HepG2 (cell line): ENCODE measurements around the gene C2orf80. TPM values are rescaled to one million over a fixed set of nuclear protein-coding genes. Genes with fewer than 3 reads are reported as not detected.

Source experiments
- BCL6 ChIP-seq: IDR thresholded peaks from 2 replicates; pipeline ENCODE4 v1.6.1; 2016; ENCODE audit warnings: missing genetic modification reagents, missing compliant biosample characterization
- GABPA ChIP-seq, 2 experiments: IDR thresholded peaks; 2 replicates each; pipeline ENCODE4 v1.6.1; 2011 to 2016; ENCODE audit warnings: low read depth in 2 of 2, low read length in 1 of 2, missing biosample characterization in 1 of 2, missing genetic modification characterization in 1 of 2
- LCORL ChIP-seq, 2 experiments: fragments of 450-650 bp in 1 of 2; sonication (generic) in 1 of 2; formaldehyde crosslinking in 1 of 2; IDR thresholded peaks; 2 replicates each; pipeline versions ENCODE4 v1.5.0 to v1.6.1; 2017 to 2020; ENCODE audit warnings: antibody characterized with exemption in 1 of 2, missing genetic modification reagents in 1 of 2
- MATR3 ChIP-seq: sonication (generic); formaldehyde crosslinking; IDR thresholded peaks from 2 replicates; pipeline ENCODE4 v1.4.0; 2020; ENCODE audit warnings: missing genetic modification reagents
- NR2C2 ChIP-seq: sonication (generic); formaldehyde crosslinking; IDR thresholded peaks from 2 replicates; pipeline ENCODE4 v1.4.0; 2020; ENCODE audit warnings: missing genetic modification reagents, mild to moderate bottlenecking, moderate library complexity, borderline replicate concordance
- RCOR2 ChIP-seq: IDR thresholded peaks from 2 replicates; pipeline ENCODE4 v1.6.1; 2016; ENCODE audit warnings: missing biosample characterization, missing genetic modification reagents
- RXRB ChIP-seq: IDR thresholded peaks from 2 replicates; pipeline ENCODE4 v1.6.1; 2016; ENCODE audit warnings: borderline replicate concordance, missing genetic modification reagents, missing compliant biosample characterization
- SAP130 ChIP-seq: IDR thresholded peaks from 2 replicates; pipeline ENCODE4 v1.6.1; 2016; ENCODE audit warnings: low read depth
- SIX1 ChIP-seq: sonication (generic); formaldehyde crosslinking; IDR thresholded peaks from 2 replicates; pipeline ENCODE4 v1.4.0; 2020; ENCODE audit warnings: missing genetic modification reagents, borderline replicate concordance
- YEATS2 ChIP-seq: sonication (generic); formaldehyde crosslinking; IDR thresholded peaks from 2 replicates; pipeline ENCODE4 v1.4.0; 2020; ENCODE audit warnings: missing genetic modification reagents, borderline replicate concordance
- ZBTB7B ChIP-seq: sonication (generic); formaldehyde crosslinking; IDR thresholded peaks from 2 replicates; pipeline ENCODE4 v1.4.0; 2020; ENCODE audit warnings: missing genetic modification reagents
- ZFX ChIP-seq: sonication (generic); formaldehyde crosslinking; IDR thresholded peaks from 2 replicates; pipeline ENCODE4 v1.4.0; 2020; ENCODE audit warnings: mild to moderate bottlenecking, low read depth, missing genetic modification reagents, moderate library complexity
- ZNF260 ChIP-seq: sonication (generic); formaldehyde crosslinking; IDR thresholded peaks from 2 replicates; pipeline ENCODE4 v1.4.0; 2020; ENCODE audit warnings: missing genetic modification reagents, low read depth, mild to moderate bottlenecking, borderline replicate concordance
- ZNF326 ChIP-seq: sonication (generic); formaldehyde crosslinking; IDR thresholded peaks from 2 replicates; pipeline ENCODE4 v1.4.0; 2020; ENCODE audit warnings: missing genetic modification reagents, borderline replicate concordance
- ZNF451 ChIP-seq: sonication (generic); formaldehyde crosslinking; IDR thresholded peaks from 2 replicates; pipeline ENCODE4 v1.5.0; 2020; ENCODE audit warnings: mild to moderate bottlenecking, missing genetic modification reagents
- ZNF878 ChIP-seq: sonication (generic); formaldehyde crosslinking; IDR thresholded peaks from 2 replicates; pipeline ENCODE4 v1.8.1; 2023; ENCODE audit warnings: mild to moderate bottlenecking, missing genetic modification reagents, moderate library complexity
- ZNF891 ChIP-seq: sonication (generic); formaldehyde crosslinking; IDR thresholded peaks from 2 replicates; pipeline ENCODE4 v1.5.0; 2020; ENCODE audit warnings: mild to moderate bottlenecking, missing genetic modification reagents
- ZSCAN25 ChIP-seq: sonication (generic); formaldehyde crosslinking; IDR thresholded peaks from 2 replicates; pipeline ENCODE4 v1.8.0; 2022; ENCODE audit warnings: mild to moderate bottlenecking, missing genetic modification reagents
- polyA plus RNA-seq, 8 experiments: library from polyadenylated mRNA; depleted of rRNA in 3 of 8; stranded (reverse) in 7 of 8; unstranded in 1 of 8; fragments of >200 nt; fragmentation: Illumina TruSeq in 4 of 8; extraction: Trizol in 4 of 8; gene quantifications; 2 replicates each; pipeline versions ENCODE4 v1.2.1 to v1.2.3, GENCODE V29; 2011 to 2016; ENCODE audit warnings: low read depth in 4 of 8, missing spikeins in 1 of 8, mixed read lengths in 1 of 8; ENCODE audit not compliant: insufficient read depth in 1 of 8
- total RNA-seq, 5 experiments: library from RNA; depleted of rRNA; stranded (reverse); fragments of >200 nt; fragmentation: Illumina TruSeq; extraction: Trizol; gene quantifications; 2 replicates each; pipeline ENCODE4 v1.2.3, GENCODE V29; 2016; ENCODE audit warnings: low read depth in 1 of 5
- TF ChIP-seq, protein P1 (sequence below): sonication (generic); formaldehyde crosslinking; IDR thresholded peaks from 2 replicates; pipeline ENCODE4 v1.4.0; 2020; ENCODE audit warnings: missing genetic modification reagents
- TF ChIP-seq, protein P2 (sequence below): sonication (generic); formaldehyde crosslinking; IDR thresholded peaks from 2 replicates; pipeline ENCODE4 v1.5.0; 2020; ENCODE audit warnings: mild to moderate bottlenecking, missing genetic modification reagents, moderate library complexity
- TF ChIP-seq, protein P3 (sequence below): sonication (generic); formaldehyde crosslinking; IDR thresholded peaks from 2 replicates; pipeline ENCODE4 v1.5.0; 2020; ENCODE audit warnings: mild to moderate bottlenecking, missing genetic modification reagents
- TF ChIP-seq, protein P4 (sequence below): sonication (generic); formaldehyde crosslinking; IDR thresholded peaks from 2 replicates; pipeline ENCODE4 v1.5.0; 2020; ENCODE audit warnings: mild to moderate bottlenecking, missing genetic modification reagents

The C2orf80 gene
- total and polyA plus RNA-seq, 2 of the 13 experiments (the other 11 are each of a cell fraction or from before 2014, with no cell fraction given): not detected

DNA sequence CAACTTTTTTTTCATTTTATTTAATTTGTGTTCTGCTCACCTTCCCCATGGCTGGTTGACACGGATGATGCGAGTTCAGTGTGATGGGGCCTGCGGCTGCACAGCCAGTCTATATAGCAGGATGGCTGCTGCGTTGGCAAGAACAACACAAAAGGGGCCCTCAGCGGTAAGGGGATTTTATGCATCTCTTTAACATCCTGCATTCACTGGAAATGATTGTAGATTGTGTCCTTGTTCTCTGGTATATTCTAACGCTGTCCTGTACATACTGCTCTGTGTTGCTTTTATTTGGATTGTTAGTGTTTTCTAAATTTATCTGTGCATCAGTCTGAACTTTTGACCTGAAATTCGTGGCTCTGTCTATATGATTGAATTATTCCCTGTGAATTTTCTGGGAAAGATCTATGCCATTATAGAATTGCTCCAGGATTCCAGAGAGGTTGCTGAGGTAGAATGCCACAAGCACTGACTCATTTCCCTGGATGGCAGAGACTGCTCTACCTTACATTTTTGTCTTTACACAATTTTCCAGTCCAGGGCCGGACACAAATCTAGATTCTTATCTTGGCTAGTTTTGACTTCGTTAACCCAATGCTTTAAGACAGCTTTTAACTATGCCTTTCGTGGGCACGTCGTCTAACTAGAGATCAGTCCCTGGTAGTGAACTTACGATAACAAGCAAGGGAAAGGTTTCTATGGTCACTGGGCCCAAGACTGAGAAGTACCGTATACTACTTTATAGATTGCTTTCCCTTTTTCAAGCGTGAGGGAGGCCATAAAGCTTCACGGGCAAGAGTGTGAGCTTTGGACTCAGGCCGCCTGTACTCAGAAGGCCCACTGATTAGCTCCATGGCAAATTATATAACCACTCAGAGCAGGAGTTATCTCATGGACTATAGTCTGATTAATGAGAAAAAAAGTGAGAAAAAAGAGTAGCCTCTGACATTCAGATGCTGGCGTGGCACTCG lies 59.8 kb downstream of the C2orf80 start, which contains the start of gene CRYGC (continued):
- TF ChIP-seq, protein P1, sequence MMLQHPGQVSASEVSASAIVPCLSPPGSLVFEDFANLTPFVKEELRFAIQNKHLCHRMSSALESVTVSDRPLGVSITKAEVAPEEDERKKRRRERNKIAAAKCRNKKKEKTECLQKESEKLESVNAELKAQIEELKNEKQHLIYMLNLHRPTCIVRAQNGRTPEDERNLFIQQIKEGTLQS: peak; percentile 16; the same call in 1 of the 2 replicates
- TF ChIP-seq SAP130 (CRISPR knock-in tag) (peak; percentile 56), GABPA (IDR thresholded peaks at IDR 0.05; ENCODE audit: low read depth, low read length) (no peak), GABPA (CRISPR knock-in tag; IDR thresholded peaks at IDR 0.05; ENCODE audit: low read depth) (peak; percentile 18; the same call in 1 of the 2 replicates), LCORL (IDR thresholded peaks at IDR 0.05) (no peak), LCORL (CRISPR knock-in tag; IDR thresholded peaks at IDR 0.05) (no peak; the same call in none of the 2 replicates), ZNF260 (no peak), BCL6 (CRISPR knock-in tag) (peak; percentile 40), YEATS2 (CRISPR knock-in tag) (no peak), RCOR2 (CRISPR knock-in tag) (peak; percentile 22; the same call in 1 of the 2 replicates), ZSCAN25 (CRISPR knock-in tag) (no peak), ZFX (CRISPR knock-in tag) (peak; percentile 83), ZBTB7B (CRISPR knock-in tag) (no peak; the same call in 1 of the 2 replicates), ZNF326 (CRISPR knock-in tag) (no peak), MATR3 (CRISPR knock-in tag) (no peak), RXRB (CRISPR knock-in tag) (peak; percentile 54; the same call in 1 of the 2 replicates), ZNF878 (CRISPR knock-in tag) (peak; percentile 82; the same call in 1 of the 2 replicates), NR2C2 (CRISPR knock-in tag) (no peak), SIX1 (CRISPR knock-in tag) (peak; percentile 26; the same call in 1 of the 2 replicates), ZNF891 (CRISPR knock-in tag) (no peak), ZNF451 (CRISPR knock-in tag) (no peak)
- TF ChIP-seq, protein P2, sequence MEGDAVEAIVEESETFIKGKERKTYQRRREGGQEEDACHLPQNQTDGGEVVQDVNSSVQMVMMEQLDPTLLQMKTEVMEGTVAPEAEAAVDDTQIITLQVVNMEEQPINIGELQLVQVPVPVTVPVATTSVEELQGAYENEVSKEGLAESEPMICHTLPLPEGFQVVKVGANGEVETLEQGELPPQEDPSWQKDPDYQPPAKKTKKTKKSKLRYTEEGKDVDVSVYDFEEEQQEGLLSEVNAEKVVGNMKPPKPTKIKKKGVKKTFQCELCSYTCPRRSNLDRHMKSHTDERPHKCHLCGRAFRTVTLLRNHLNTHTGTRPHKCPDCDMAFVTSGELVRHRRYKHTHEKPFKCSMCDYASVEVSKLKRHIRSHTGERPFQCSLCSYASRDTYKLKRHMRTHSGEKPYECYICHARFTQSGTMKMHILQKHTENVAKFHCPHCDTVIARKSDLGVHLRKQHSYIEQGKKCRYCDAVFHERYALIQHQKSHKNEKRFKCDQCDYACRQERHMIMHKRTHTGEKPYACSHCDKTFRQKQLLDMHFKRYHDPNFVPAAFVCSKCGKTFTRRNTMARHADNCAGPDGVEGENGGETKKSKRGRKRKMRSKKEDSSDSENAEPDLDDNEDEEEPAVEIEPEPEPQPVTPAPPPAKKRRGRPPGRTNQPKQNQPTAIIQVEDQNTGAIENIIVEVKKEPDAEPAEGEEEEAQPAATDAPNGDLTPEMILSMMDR: no peak
- TF ChIP-seq, protein P3, sequence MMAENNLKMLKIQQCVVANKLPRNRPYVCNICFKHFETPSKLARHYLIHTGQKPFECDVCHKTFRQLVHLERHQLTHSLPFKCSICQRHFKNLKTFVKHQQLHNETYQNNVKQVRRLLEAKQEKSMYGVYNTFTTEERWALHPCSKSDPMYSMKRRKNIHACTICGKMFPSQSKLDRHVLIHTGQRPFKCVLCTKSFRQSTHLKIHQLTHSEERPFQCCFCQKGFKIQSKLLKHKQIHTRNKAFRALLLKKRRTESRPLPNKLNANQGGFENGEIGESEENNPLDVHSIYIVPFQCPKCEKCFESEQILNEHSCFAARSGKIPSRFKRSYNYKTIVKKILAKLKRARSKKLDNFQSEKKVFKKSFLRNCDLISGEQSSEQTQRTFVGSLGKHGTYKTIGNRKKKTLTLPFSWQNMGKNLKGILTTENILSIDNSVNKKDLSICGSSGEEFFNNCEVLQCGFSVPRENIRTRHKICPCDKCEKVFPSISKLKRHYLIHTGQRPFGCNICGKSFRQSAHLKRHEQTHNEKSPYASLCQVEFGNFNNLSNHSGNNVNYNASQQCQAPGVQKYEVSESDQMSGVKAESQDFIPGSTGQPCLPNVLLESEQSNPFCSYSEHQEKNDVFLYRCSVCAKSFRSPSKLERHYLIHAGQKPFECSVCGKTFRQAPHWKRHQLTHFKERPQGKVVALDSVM (CRISPR knock-in tag): peak; percentile 56
- TF ChIP-seq, protein P4, sequence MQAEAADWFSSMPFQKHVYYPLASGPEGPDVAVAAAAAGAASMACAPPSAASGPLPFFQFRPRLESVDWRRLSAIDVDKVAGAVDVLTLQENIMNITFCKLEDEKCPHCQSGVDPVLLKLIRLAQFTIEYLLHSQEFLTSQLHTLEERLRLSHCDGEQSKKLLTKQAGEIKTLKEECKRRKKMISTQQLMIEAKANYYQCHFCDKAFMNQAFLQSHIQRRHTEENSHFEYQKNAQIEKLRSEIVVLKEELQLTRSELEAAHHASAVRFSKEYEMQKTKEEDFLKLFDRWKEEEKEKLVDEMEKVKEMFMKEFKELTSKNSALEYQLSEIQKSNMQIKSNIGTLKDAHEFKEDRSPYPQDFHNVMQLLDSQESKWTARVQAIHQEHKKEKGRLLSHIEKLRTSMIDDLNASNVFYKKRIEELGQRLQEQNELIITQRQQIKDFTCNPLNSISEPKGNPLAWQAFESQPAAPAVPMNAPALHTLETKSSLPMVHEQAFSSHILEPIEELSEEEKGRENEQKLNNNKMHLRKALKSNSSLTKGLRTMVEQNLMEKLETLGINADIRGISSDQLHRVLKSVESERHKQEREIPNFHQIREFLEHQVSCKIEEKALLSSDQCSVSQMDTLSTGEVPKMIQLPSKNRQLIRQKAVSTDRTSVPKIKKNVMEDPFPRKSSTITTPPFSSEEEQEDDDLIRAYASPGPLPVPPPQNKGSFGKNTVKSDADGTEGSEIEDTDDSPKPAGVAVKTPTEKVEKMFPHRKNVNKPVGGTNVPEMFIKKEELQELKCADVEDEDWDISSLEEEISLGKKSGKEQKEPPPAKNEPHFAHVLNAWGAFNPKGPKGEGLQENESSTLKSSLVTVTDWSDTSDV (CRISPR knock-in tag): no peak
